Measurements from ENCODE around the gene ZNF362. TPM values are rescaled to one million over a fixed set of nuclear protein-coding genes. Genes with fewer than 3 reads are reported as not detected.

Gene ZNF362
- total and polyA plus RNA-seq, 2 of the 13 experiments (the other 11 are each of a cell fraction or from before 2014, with no cell fraction given), result 8.3 to 14.2 TPM

DNA sequence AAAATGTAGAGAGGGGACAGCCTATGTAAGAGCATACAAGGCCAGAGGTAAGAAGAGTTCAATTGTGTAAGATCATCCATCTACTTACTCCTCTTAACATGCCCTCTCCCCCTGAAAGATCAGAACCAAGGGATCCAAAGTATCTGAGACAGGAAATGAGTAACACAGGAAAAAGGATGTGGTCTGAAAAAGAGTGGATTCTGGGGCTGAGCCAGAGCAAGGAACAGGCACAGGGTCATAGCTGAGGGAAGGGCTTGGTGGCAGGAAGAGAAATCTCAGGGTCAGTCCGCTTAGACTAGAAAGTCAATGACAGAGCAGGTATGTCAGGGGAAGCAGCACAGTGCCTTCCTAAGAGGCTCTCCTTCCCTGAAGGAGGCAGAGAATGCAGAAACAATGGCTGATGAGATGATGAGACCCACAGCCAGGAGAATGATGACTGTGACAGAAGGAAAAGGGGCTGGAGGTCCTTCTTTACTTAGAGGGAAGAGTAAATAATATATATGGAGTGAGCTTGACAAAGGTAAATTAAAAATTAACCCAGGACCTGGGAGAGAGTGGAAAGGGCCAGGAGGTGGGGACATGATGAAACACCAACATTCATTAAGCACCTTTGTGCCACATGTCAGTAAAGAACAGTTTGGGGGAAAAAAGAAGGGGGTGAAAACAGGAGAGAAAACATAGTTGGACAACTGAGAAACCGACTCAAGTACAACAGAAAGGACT, 90.8 kb downstream of the ZNF362 start (continued):
- 0 out of 2 replicates have a peak, but pooled peaks have one; percentile 35 for TF ChIP-seq ZMAT3 (CRISPR knock-in tag; conservative IDR thresholded peaks at IDR 0.05)
- no peak for TF ChIP-seq ZNF547 (CRISPR knock-in tag; IDR thresholded peaks at IDR 0.05)
- TF ChIP-seq ZNF781 (CRISPR knock-in tag; IDR thresholded peaks at IDR 0.05; ENCODE audit: borderline replicate concordance, not compliant biosample characterization), result no peak
- no peak for TF ChIP-seq ZNF354B (CRISPR knock-in tag; IDR thresholded peaks at IDR 0.05)
- TF ChIP-seq, protein P1, sequence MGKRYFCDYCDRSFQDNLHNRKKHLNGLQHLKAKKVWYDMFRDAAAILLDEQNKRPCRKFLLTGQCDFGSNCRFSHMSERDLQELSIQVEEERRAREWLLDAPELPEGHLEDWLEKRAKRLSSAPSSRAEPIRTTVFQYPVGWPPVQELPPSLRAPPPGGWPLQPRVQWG (CRISPR knock-in tag; IDR thresholded peaks at IDR 0.05; ENCODE audit: borderline replicate concordance, low read depth), result no peak
- TF ChIP-seq XBP1 (CRISPR knock-in tag; IDR thresholded peaks at IDR 0.05), result no peak
- peak; percentile 62; the same call in 1 of the 2 replicates for TF ChIP-seq CEBPB (IDR thresholded peaks at IDR 0.05; ENCODE audit: borderline replicate concordance, low read depth, low read length)
- TF ChIP-seq, protein P2, sequence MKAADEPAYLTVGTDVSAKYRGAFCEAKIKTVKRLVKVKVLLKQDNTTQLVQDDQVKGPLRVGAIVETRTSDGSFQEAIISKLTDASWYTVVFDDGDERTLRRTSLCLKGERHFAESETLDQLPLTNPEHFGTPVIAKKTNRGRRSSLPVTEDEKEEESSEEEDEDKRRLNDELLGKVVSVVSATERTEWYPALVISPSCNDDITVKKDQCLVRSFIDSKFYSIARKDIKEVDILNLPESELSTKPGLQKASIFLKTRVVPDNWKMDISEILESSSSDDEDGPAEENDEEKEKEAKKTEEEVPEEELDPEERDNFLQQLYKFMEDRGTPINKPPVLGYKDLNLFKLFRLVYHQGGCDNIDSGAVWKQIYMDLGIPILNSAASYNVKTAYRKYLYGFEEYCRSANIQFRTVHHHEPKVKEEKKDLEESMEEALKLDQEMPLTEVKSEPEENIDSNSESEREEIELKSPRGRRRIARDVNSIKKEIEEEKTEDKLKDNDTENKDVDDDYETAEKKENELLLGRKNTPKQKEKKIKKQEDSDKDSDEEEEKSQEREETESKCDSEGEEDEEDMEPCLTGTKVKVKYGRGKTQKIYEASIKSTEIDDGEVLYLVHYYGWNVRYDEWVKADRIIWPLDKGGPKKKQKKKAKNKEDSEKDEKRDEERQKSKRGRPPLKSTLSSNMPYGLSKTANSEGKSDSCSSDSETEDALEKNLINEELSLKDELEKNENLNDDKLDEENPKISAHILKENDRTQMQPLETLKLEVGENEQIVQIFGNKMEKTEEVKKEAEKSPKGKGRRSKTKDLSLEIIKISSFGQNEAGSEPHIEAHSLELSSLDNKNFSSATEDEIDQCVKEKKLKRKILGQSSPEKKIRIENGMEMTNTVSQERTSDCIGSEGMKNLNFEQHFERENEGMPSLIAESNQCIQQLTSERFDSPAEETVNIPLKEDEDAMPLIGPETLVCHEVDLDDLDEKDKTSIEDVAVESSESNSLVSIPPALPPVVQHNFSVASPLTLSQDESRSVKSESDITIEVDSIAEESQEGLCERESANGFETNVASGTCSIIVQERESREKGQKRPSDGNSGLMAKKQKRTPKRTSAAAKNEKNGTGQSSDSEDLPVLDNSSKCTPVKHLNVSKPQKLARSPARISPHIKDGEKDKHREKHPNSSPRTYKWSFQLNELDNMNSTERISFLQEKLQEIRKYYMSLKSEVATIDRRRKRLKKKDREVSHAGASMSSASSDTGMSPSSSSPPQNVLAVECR (CRISPR knock-in tag; IDR thresholded peaks at IDR 0.05; ENCODE audit: borderline replicate concordance), result peak; percentile 61
- TF ChIP-seq, protein P3, sequence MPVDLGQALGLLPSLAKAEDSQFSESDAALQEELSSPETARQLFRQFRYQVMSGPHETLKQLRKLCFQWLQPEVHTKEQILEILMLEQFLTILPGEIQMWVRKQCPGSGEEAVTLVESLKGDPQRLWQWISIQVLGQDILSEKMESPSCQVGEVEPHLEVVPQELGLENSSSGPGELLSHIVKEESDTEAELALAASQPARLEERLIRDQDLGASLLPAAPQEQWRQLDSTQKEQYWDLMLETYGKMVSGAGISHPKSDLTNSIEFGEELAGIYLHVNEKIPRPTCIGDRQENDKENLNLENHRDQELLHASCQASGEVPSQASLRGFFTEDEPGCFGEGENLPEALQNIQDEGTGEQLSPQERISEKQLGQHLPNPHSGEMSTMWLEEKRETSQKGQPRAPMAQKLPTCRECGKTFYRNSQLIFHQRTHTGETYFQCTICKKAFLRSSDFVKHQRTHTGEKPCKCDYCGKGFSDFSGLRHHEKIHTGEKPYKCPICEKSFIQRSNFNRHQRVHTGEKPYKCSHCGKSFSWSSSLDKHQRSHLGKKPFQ (CRISPR knock-in tag; IDR thresholded peaks at IDR 0.05; ENCODE audit: insufficient replicate concordance), result no peak
- TF ChIP-seq RFXAP (CRISPR knock-in tag; IDR thresholded peaks at IDR 0.05; ENCODE audit: borderline replicate concordance), result no peak; the same call in 1 of the 2 replicates
- TF ChIP-seq, protein P4, sequence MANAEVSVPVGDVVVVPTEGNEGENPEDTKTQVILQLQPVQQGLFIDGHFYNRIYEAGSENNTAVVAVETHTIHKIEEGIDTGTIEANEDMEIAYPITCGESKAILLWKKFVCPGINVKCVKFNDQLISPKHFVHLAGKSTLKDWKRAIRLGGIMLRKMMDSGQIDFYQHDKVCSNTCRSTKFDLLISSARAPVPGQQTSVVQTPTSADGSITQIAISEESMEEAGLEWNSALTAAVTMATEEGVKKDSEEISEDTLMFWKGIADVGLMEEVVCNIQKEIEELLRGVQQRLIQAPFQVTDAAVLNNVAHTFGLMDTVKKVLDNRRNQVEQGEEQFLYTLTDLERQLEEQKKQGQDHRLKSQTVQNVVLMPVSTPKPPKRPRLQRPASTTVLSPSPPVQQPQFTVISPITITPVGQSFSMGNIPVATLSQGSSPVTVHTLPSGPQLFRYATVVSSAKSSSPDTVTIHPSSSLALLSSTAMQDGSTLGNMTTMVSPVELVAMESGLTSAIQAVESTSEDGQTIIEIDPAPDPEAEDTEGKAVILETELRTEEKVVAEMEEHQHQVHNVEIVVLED (CRISPR knock-in tag; IDR thresholded peaks at IDR 0.05; ENCODE audit: borderline replicate concordance), result no peak
- TF ChIP-seq AGO2 (optimal IDR thresholded peaks at IDR 0.05; ENCODE audit: low read depth, low read length), result no peak
- TF ChIP-seq, protein P5, sequence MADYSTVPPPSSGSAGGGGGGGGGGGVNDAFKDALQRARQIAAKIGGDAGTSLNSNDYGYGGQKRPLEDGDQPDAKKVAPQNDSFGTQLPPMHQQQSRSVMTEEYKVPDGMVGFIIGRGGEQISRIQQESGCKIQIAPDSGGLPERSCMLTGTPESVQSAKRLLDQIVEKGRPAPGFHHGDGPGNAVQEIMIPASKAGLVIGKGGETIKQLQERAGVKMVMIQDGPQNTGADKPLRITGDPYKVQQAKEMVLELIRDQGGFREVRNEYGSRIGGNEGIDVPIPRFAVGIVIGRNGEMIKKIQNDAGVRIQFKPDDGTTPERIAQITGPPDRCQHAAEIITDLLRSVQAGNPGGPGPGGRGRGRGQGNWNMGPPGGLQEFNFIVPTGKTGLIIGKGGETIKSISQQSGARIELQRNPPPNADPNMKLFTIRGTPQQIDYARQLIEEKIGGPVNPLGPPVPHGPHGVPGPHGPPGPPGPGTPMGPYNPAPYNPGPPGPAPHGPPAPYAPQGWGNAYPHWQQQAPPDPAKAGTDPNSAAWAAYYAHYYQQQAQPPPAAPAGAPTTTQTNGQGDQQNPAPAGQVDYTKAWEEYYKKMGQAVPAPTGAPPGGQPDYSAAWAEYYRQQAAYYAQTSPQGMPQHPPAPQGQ (CRISPR knock-in tag; IDR thresholded peaks at IDR 0.05; ENCODE audit: borderline replicate concordance), result no peak
- peak; percentile 20; the same call in 1 of the 2 replicates for TF ChIP-seq SMAD3 (CRISPR knock-in tag; IDR thresholded peaks at IDR 0.05)
- peak; percentile 91 for TF ChIP-seq ZNF792 (CRISPR knock-in tag; IDR thresholded peaks at IDR 0.05)
- TF ChIP-seq ZEB1 (IDR thresholded peaks at IDR 0.05; ENCODE audit: insufficient replicate concordance, low read depth), result peak; percentile 68
- TF ChIP-seq MIER3 (CRISPR knock-in tag; IDR thresholded peaks at IDR 0.05; ENCODE audit: borderline replicate concordance), result peak; percentile 68; the same call in 1 of the 2 replicates

Data from HepG2 (cell line).